KOPT-K1 (cell line): ENCODE results near the gene CD300LG.

Experiments
- H3K27ac ChIP-seq: fragments of 200-600 bp; sonication (generic); 2 replicates; pipeline ENCODE4 v1.5.1; 2016; ENCODE audit warnings: antibody characterized with exemption, mild to moderate bottlenecking, low read depth, low read length; ENCODE audit not compliant: poor library complexity, severe bottlenecking
- H3K36me3 ChIP-seq: fragments of 200-600 bp; sonication (generic); 2 replicates; pipeline ENCODE4 v1.5.1; 2017; ENCODE audit warnings: antibody characterized with exemption, mild to moderate bottlenecking, low read length, moderate library complexity; ENCODE audit not compliant: insufficient read depth
- H3K9me3 ChIP-seq: fragments of 200-600 bp; sonication (generic); 2 replicates; pipeline ENCODE4 v1.5.1; 2017; ENCODE audit warnings: antibody characterized with exemption, low read length, mild to moderate bottlenecking; ENCODE audit not compliant: insufficient read depth, poor library complexity, severe bottlenecking

The CD300LG gene

GRCh38 chr17:43816336-43817320 is 30.3 kb upstream of the CD300LG start:
- H3K9me3 ChIP-seq: no peaks in the 10 kb centered on the region
- no peak overlapping the region for H3K27ac ChIP-seq
- no peaks in the 10 kb centered on the region for H3K36me3 ChIP-seq

- H3K9me3 ChIP-seq: no peaks in the 10 kb centered on the region
- no peaks in the 10 kb centered on the region for H3K36me3 ChIP-seq
- no peak overlapping the region for H3K27ac ChIP-seq
These were observed 29.1 kb upstream of the CD300LG start for GRCh38 chr17:43817826-43818225.

GRCh38 chr17:43818966-43819365 is 28.0 kb upstream of the CD300LG start:
- Histone ChIP-seq H3K27ac (no peak overlapping the region), H3K36me3 (no peaks in the 10 kb centered on the region), H3K9me3 (no peaks in the 10 kb centered on the region)

- H3K27ac ChIP-seq: no peak overlapping the region
- no peaks in the 10 kb centered on the region for H3K36me3 ChIP-seq
- no peaks in the 10 kb centered on the region for H3K9me3 ChIP-seq
These were observed 26.2 kb upstream of the CD300LG start for GRCh38 chr17:43820759-43821158.

- Histone ChIP-seq H3K9me3 (no peaks in the 10 kb centered on the region), H3K36me3 (no peaks in the 10 kb centered on the region), H3K27ac (no peak overlapping the region)
These were observed 24.3 kb upstream of the CD300LG start for GRCh38 chr17:43822570-43823190.

- H3K27ac ChIP-seq: no peak overlapping the region
These were observed 23.5 kb upstream of the CD300LG start for GRCh38 chr17:43823350-43824084.

GRCh38 chr17:43825567-43825966 is 21.4 kb upstream of the CD300LG start:
- Histone ChIP-seq H3K36me3 (no peaks in the 10 kb centered on the region), H3K27ac (no peak overlapping the region), H3K9me3 (no peaks in the 10 kb centered on the region)

More at GRCh38 chr17:43823350-43824084, 23.5 kb upstream of the CD300LG start:
- Histone ChIP-seq H3K36me3 (no peaks in the 10 kb centered on the region), H3K9me3 (no peaks in the 10 kb centered on the region)

GRCh38 chr17:43826206-43826605 is 20.8 kb upstream of the CD300LG start:
- Histone ChIP-seq H3K27ac (no peak overlapping the region), H3K9me3 (no peaks in the 10 kb centered on the region), H3K36me3 (no peaks in the 10 kb centered on the region)

GRCh38 chr17:43827596-43827995 is 19.4 kb upstream of the CD300LG start:
- Histone ChIP-seq H3K27ac (no peak overlapping the region), H3K36me3 (no peaks in the 10 kb centered on the region), H3K9me3 (no peaks in the 10 kb centered on the region)

GRCh38 chr17:43829738-43830137 is 17.2 kb upstream of the CD300LG start:
- no peak overlapping the region for H3K27ac ChIP-seq
- H3K36me3 ChIP-seq: no peaks in the 10 kb centered on the region
- peaks cover 13% of the 10 kb centered on the region for H3K9me3 ChIP-seq

GRCh38 chr17:43830510-43831140 is 16.4 kb upstream of the CD300LG start:
- Histone ChIP-seq H3K36me3 (no peaks in the 10 kb centered on the region), H3K9me3 (peaks cover 13% of the 10 kb centered on the region), H3K27ac (no peak overlapping the region)

GRCh38 chr17:43831633-43832032 is 15.3 kb upstream of the CD300LG start:
- no peaks in the 10 kb centered on the region for H3K36me3 ChIP-seq
- H3K9me3 ChIP-seq: peaks cover 13% of the 10 kb centered on the region
- H3K27ac ChIP-seq: no peak overlapping the region

- Histone ChIP-seq H3K9me3 (peaks cover 13% of the 10 kb centered on the region), H3K36me3 (no peaks in the 10 kb centered on the region), H3K27ac (no peak overlapping the region)
These were observed 14.6 kb upstream of the CD300LG start for GRCh38 chr17:43832168-43832975.
